SK-N-SH (cell line): ENCODE results near the gene KIAA1210. TPM values are rescaled to one million over a fixed set of nuclear protein-coding genes. Genes with fewer than 3 reads are reported as not detected.

Source experiments
- CTCF ChIA-PET: fragments of 300-600, 350-600 bp; formaldehyde crosslinking; extraction: SDS; loops from one replicate; lab custom pipeline; 2021; lab: Yijun Ruan, JAX
- POLR2A ChIA-PET: fragments of 350-600 bp; sonication (Branson Sonifier 250); formaldehyde crosslinking; extraction: SDS; loops from one replicate; lab custom pipeline; 2020; ENCODE audit warnings: antibody characterized with exemption, inconsistent platforms; lab: Yijun Ruan, JAX
- DNase-seq: peaks from one replicate; pipeline ENCODE4 v3.0.0; 2012
- H2AFZ ChIP-seq: fragments of 200-600 bp; sonication (generic); 2 replicates; pipeline ENCODE4 v1.8.1; 2016; ENCODE audit warnings: antibody characterized with exemption, mild to moderate bottlenecking, low read depth
- H3F3A ChIP-seq: fragments of 200-600 bp; sonication (generic); replicated peaks from 2 replicates; pipeline ENCODE3; 2016; ENCODE audit warnings: antibody characterized with exemption, mild to moderate bottlenecking; ENCODE audit not compliant: insufficient read depth
- H3K27ac ChIP-seq, 2 experiments: fragments of 200-500 bp in 1 of 2; fragments of 200-600 bp in 1 of 2; sonication (Bioruptor generic) in 1 of 2; sonication (generic), shearing (Covaris generic) in 1 of 2; 2 replicates each; pipeline versions ENCODE4 v1.5.1 to v1.6.1; 2014 to 2016; ENCODE audit warnings: low read depth in 2 of 2, inconsistent platforms in 1 of 2, low read length in 1 of 2, mild to moderate bottlenecking in 1 of 2, mixed read lengths in 1 of 2
- H3K27me3 ChIP-seq: fragments of 200-600 bp; sonication (generic), shearing (Covaris generic); 2 replicates; pipeline ENCODE4 v1.6.1; 2016; ENCODE audit warnings: mixed run types; ENCODE audit not compliant: insufficient read depth
- H3K36me3 ChIP-seq, 2 experiments: fragments of 200-500 bp in 1 of 2; fragments of 200-600 bp in 1 of 2; sonication (Bioruptor generic) in 1 of 2; sonication (generic) in 1 of 2; replicated peaks in 1 of 2; 2 replicates each; pipeline versions ENCODE3 to v1.5.1; 2014 to 2016; ENCODE audit warnings: low read length in 1 of 2, mild to moderate bottlenecking in 1 of 2; ENCODE audit not compliant: insufficient read depth in 2 of 2, control insufficient read depth in 1 of 2
- H3K4me1 ChIP-seq, 2 experiments: fragments of 200-500 bp in 1 of 2; fragments of 200-600 bp in 1 of 2; sonication (Bioruptor generic) in 1 of 2; sonication (generic), shearing (Covaris generic) in 1 of 2; 2 replicates each; pipeline versions ENCODE4 v1.5.1 to v1.6.1; 2014 to 2016; ENCODE audit warnings: low read depth in 1 of 2, low read length in 1 of 2, mixed run types in 1 of 2; ENCODE audit not compliant: insufficient read depth in 2 of 2, control insufficient read depth in 1 of 2
- H3K4me2 ChIP-seq: fragments of 200-600 bp; sonication (generic), shearing (Covaris generic); 2 replicates; pipeline ENCODE4 v1.6.1; 2017; ENCODE audit warnings: mixed run types
- H3K4me3 ChIP-seq, 2 experiments: fragments of 200-500 bp in 1 of 2; fragments of 200-600 bp in 1 of 2; sonication (Bioruptor generic) in 1 of 2; sonication (generic), shearing (Covaris generic) in 1 of 2; 2 replicates each; pipeline versions ENCODE4 v1.5.1 to v1.8.1; 2014 to 2016; ENCODE audit warnings: low read depth in 2 of 2, inconsistent platforms in 1 of 2, low read length in 1 of 2, mild to moderate bottlenecking in 1 of 2, mixed read lengths in 1 of 2, moderate library complexity in 1 of 2
- H3K79me2 ChIP-seq: fragments of 200-600 bp; sonication (generic); 2 replicates; pipeline ENCODE4 v1.8.1; 2017; ENCODE audit warnings: mild to moderate bottlenecking; ENCODE audit not compliant: insufficient read depth
- H3K9ac ChIP-seq: fragments of 200-600 bp; sonication (generic); 2 replicates; pipeline ENCODE4 v1.6.1; 2017; ENCODE audit warnings: mixed run types
- H3K9me2 ChIP-seq: fragments of 200-600 bp; sonication (generic); 2 replicates; pipeline ENCODE4 v1.6.1; 2017; ENCODE audit warnings: mixed run types
- H3K9me3 ChIP-seq: fragments of 200-600 bp; sonication (generic); 2 replicates; pipeline ENCODE4 v1.6.1; 2017; ENCODE audit warnings: mixed run types, mild to moderate bottlenecking, moderate library complexity
- H4K20me1 ChIP-seq: fragments of 200-600 bp; sonication (generic); 2 replicates; pipeline ENCODE4 v1.6.1; 2017; ENCODE audit warnings: mild to moderate bottlenecking, mixed run types; ENCODE audit not compliant: insufficient read depth
- CTCF ChIP-seq: fragments of 200-600 bp; sonication (generic); IDR thresholded peaks from 2 replicates; pipeline ENCODE4 v1.6.1; 2017; ENCODE audit warnings: antibody characterized with exemption, mild to moderate bottlenecking, moderate library complexity
- ELF1 ChIP-seq: IDR thresholded peaks from 2 replicates; pipeline ENCODE4 v1.4.0; 2012
- EP300 ChIP-seq, 2 experiments: IDR thresholded peaks; 2 replicates each; pipeline versions ENCODE4 v1.4.0 to v1.6.1; 2012; ENCODE audit warnings: borderline replicate concordance in 1 of 2, low read depth in 1 of 2, low read length in 1 of 2
- EZH2phosphoT487 ChIP-seq: fragments of 200-600 bp; sonication (generic); IDR thresholded peaks from 2 replicates; pipeline ENCODE4 v1.6.1; 2017; ENCODE audit warnings: low read depth, mixed run types, mild to moderate bottlenecking, antibody characterized with exemption, moderate library complexity, borderline replicate concordance
- FOSL2 ChIP-seq: IDR thresholded peaks from 2 replicates; pipeline ENCODE4 v1.4.0; 2012; ENCODE audit warnings: low read depth, mild to moderate bottlenecking, moderate library complexity, borderline replicate concordance
- GABPA ChIP-seq: IDR thresholded peaks from 2 replicates; pipeline ENCODE4 v1.4.0; 2012; ENCODE audit warnings: low read depth, mild to moderate bottlenecking
- GATA2 ChIP-seq: sonication (generic); formaldehyde crosslinking; IDR thresholded peaks from 2 replicates; pipeline ENCODE4 v1.5.0; 2020; ENCODE audit warnings: mild to moderate bottlenecking, missing genetic modification reagents
- JUND ChIP-seq: IDR thresholded peaks from 2 replicates; pipeline ENCODE4 v1.4.0; 2012
- NFIC ChIP-seq: IDR thresholded peaks from 2 replicates; pipeline ENCODE4 v1.4.0; 2012; ENCODE audit warnings: borderline replicate concordance
- POLR2AphosphoS5 ChIP-seq: IDR thresholded peaks from 2 replicates; pipeline ENCODE4 v1.6.1; 2012; ENCODE audit warnings: low read depth, low read length
- RAD21 ChIP-seq: IDR thresholded peaks from 2 replicates; pipeline ENCODE4 v1.6.1; 2012; ENCODE audit warnings: mild to moderate bottlenecking, low read length
- RCOR1 ChIP-seq: fragments of 150-350 bp; IDR thresholded peaks from 2 replicates; pipeline ENCODE4 v1.6.1; 2017; ENCODE audit warnings: antibody characterized with exemption, low read length
- RFX5 ChIP-seq: IDR thresholded peaks from 2 replicates; pipeline ENCODE4 v1.6.1; 2012; ENCODE audit warnings: mild to moderate bottlenecking, improper control_type of control experiment, low read length
- SIN3A ChIP-seq: IDR thresholded peaks from 2 replicates; pipeline ENCODE4 v1.6.1; 2012; ENCODE audit warnings: low read depth, mild to moderate bottlenecking, low read length, moderate library complexity, borderline replicate concordance
- TAF1 ChIP-seq: IDR thresholded peaks from 2 replicates; pipeline ENCODE4 v1.6.1; 2012; ENCODE audit warnings: low read depth, mild to moderate bottlenecking, low read length, moderate library complexity, borderline replicate concordance
- TCF12 ChIP-seq: IDR thresholded peaks from 2 replicates; pipeline ENCODE4 v1.4.0; 2012
- TEAD4 ChIP-seq: IDR thresholded peaks from 2 replicates; pipeline ENCODE4 v1.4.0; 2012; ENCODE audit warnings: mild to moderate bottlenecking, borderline replicate concordance; ENCODE audit not compliant: insufficient read depth
- YY1 ChIP-seq: IDR thresholded peaks from 2 replicates; pipeline ENCODE4 v1.4.0; 2012; ENCODE audit warnings: low read depth, mild to moderate bottlenecking
- ZBTB33 ChIP-seq: IDR thresholded peaks from 2 replicates; pipeline ENCODE4 v1.4.0; 2012; ENCODE audit warnings: low read depth, borderline replicate concordance
- WGBS: methylation state at CpG from one replicate; pipeline ENCODE4 v1.1.6; 2017; ENCODE audit warnings: low lambda C conversion rate; 5-methylcytosine and 5-hydroxymethylcytosine counted together
- polyA plus RNA-seq, 3 experiments: library from polyadenylated mRNA; depleted of rRNA; stranded (reverse); fragments of >200 nt; gene quantifications; 2 replicates each; pipeline ENCODE4 v1.2.3, GENCODE V29; 2012
- TF ChIP-seq, protein P1 (sequence below): fragments of 150-350 bp; IDR thresholded peaks from 2 replicates; pipeline ENCODE4 v1.6.1; 2016; ENCODE audit warnings: mild to moderate bottlenecking, low read depth, low read length

The KIAA1210 gene
- polyA plus RNA-seq, 1 of the 3 experiments (the other 2 are of a cell fraction), result not detected

DNA sequence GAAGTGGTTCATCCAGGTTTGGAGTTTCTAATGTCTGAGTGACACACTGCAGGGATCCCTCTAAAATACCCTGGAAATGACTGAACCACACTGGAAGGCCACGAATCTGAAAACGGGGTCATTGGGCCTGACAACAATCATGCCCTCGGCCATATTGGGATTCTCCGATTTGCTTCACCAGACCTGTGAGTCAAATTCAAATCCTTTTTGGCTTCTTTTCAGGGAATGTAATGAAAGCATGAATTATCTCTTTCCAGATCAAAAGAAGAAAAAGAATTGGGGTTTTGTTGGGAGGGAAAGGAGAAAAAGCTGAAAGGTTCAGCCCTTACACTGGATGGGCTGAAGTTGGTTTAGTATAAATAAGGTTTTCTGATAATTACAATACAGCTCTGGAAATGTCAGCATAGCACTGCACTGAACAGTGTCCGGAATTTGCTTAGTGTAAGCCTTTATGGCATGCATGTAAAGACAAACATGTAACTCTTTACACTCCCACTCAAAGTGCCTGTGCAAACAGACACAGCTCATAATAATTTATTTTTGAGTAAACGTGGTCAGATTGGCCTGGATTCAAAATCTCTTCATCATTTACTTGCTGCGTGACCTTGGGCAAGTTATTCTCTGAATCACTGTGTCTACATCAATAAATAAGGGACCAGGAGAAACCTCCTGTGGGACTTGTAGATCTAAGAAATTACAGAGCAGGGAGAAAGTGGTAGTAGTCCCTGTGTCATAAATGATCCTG lies 33.4 kb downstream of the KIAA1210 start:
- Histone ChIP-seq H4K20me1 (no peaks in the 10 kb centered on the region), H3K27me3 (peaks cover 23% of the 10 kb centered on the region; the same call in 1 of the 2 replicates), H3K4me3 (no peak overlapping the region), H3K36me3 (no peaks in the 10 kb centered on the region), H3K9me2 (no peaks in the 10 kb centered on the region), H3K27ac (no peak overlapping the region), H3K9me3 (no peaks in the 10 kb centered on the region), H3K9ac (no peak overlapping the region), H2AFZ (no peak overlapping the region), H3K4me2 (no peak overlapping the region), H3K4me1 (no peaks in the 10 kb centered on the region), H3F3A (no peaks in the 10 kb centered on the region), H3K79me2 (no peaks in the 10 kb centered on the region)
- no peak for DNase-seq
- 3% methylated on average over 7 of the region's 7 CpGs for WGBS
- POLR2A ChIA-PET, result no interaction called here
- CTCF ChIA-PET, result interaction anchor here (1.2 kb wide), 1 partner anchor 9 kb away, joined by 4 read pairs; no protein-coding TSS in a partner anchor
- TF ChIP-seq FOSL2 (no peak), JUND (no peak), TCF12 (no peak), EZH2phosphoT487 (no peak), POLR2AphosphoS5 (no peak), TEAD4 (no peak), NFIC (no peak), ZBTB33 (no peak), TAF1 (no peak), RFX5 (no peak), GATA2 (CRISPR knock-in tag) (no peak), EP300 (IDR thresholded peaks at IDR 0.05; ENCODE audit: borderline replicate concordance in 1 of 2, low read depth in 1 of 2, low read length in 1 of 2) (no peak), RCOR1 (no peak), GABPA (no peak)
- TF ChIP-seq, protein P1, sequence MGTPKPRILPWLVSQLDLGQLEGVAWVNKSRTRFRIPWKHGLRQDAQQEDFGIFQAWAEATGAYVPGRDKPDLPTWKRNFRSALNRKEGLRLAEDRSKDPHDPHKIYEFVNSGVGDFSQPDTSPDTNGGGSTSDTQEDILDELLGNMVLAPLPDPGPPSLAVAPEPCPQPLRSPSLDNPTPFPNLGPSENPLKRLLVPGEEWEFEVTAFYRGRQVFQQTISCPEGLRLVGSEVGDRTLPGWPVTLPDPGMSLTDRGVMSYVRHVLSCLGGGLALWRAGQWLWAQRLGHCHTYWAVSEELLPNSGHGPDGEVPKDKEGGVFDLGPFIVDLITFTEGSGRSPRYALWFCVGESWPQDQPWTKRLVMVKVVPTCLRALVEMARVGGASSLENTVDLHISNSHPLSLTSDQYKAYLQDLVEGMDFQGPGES, result no peak

DNA sequence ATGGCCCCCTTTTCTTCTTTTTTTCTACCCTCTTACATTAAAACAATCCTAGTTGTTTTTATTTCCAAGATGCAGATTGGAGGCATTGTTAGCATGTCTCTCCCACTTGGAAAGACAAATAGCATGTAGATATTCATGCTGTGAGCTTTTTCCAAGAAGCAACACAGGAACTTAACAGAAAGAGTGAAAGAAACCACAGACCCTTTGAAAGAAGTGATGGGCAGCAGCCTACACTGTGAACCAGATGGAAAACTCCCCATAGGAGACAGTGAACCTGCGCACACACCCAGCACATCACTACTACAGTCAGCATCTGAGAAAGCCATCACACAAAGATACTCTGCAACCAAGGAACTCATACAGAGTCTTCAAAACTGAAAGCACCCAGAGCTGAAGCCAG lies 37.0 kb downstream of the KIAA1210 start:
- no peaks in the 10 kb centered on the region for H3K9me2 ChIP-seq
- no peak overlapping the region for H2AFZ ChIP-seq
- 0% methylated on average over 1 of the region's 1 CpG for WGBS
- H3K9ac ChIP-seq, result no peak overlapping the region
- no peaks in the 10 kb centered on the region for H4K20me1 ChIP-seq
- H3K4me3 ChIP-seq, result no peak overlapping the region
- H3F3A ChIP-seq, result no peaks in the 10 kb centered on the region
- H3K4me2 ChIP-seq, result no peak overlapping the region
- H3K4me1 ChIP-seq, result no peaks in the 10 kb centered on the region
- peaks cover 44% of the 10 kb centered on the region; the same call in 1 of the 2 replicates for H3K27me3 ChIP-seq
- ChIA-PET POLR2A (no interaction called here), CTCF (no interaction called here)
- H3K27ac ChIP-seq, result no peak overlapping the region
- H3K79me2 ChIP-seq, result no peaks in the 10 kb centered on the region
- DNase-seq, result no peak
- H3K9me3 ChIP-seq, result no peaks in the 10 kb centered on the region
- no peaks in the 10 kb centered on the region for H3K36me3 ChIP-seq
- no peak for TF ChIP-seq EP300 (IDR thresholded peaks at IDR 0.05; ENCODE audit: borderline replicate concordance in 1 of 2, low read depth in 1 of 2, low read length in 1 of 2)
- no peak for TF ChIP-seq YY1
- no peak for TF ChIP-seq FOSL2
- no peak for TF ChIP-seq RAD21
- no peak for TF ChIP-seq TAF1
- TF ChIP-seq TEAD4, result no peak
- TF ChIP-seq EZH2phosphoT487, result no peak
- no peak for TF ChIP-seq GATA2 (CRISPR knock-in tag)
- TF ChIP-seq CTCF, result no peak
- TF ChIP-seq SIN3A, result no peak
- TF ChIP-seq NFIC, result no peak
- TF ChIP-seq JUND, result no peak
- TF ChIP-seq ELF1, result no peak
- no peak for TF ChIP-seq ZBTB33
